Hepatic stellate cell (primary cell): ENCODE results near the gene SHB.
A peak's percentile ranks its signal among the peaks of the same experiment; 100 is the strongest.
"Not testable (repeated sequence)": the region's sequence is repeated elsewhere in the genome, so short reads cannot be mapped to it uniquely, and the experiment has no call there.

Experiments used
- DNase-seq: peaks from one replicate; pipeline ENCODE4 v3.0.0; 2011; ENCODE audit warnings: low spot score

SHB gene

GRCh38 chr9:37967014-37967760, 101.8 kb downstream of the SHB start:
- no peak for DNase-seq

- no peak for DNase-seq
Observed at GRCh38 chr9:37966412-37967013, 102.5 kb downstream of the SHB start.

GRCh38 chr9:37965676-37966345, 103.2 kb downstream of the SHB start:
- DNase-seq: not testable (repeated sequence)

GRCh38 chr9:37965116-37965515, 103.9 kb downstream of the SHB start:
- no peak for DNase-seq

GRCh38 chr9:37964740-37965081, 104.3 kb downstream of the SHB start:
- no peak for DNase-seq

- peak; percentile 91 for DNase-seq
Observed at GRCh38 chr9:37963936-37964739, 104.9 kb downstream of the SHB start.

- DNase-seq: no peak
Observed at GRCh38 chr9:37961351-37961750, 107.7 kb downstream of the SHB start.

- no peak for DNase-seq
Observed at GRCh38 chr9:37960631-37961030, 108.4 kb downstream of the SHB start.

GRCh38 chr9:37959976-37960375, 109.1 kb downstream of the SHB start:
- no peak for DNase-seq

- DNase-seq: no peak
Observed at GRCh38 chr9:37958154-37958553, 110.9 kb downstream of the SHB start.

GRCh38 chr9:37957664-37957953, 111.4 kb downstream of the SHB start:
- no peak for DNase-seq

- DNase-seq: no peak
Observed at GRCh38 chr9:37956904-37957663, 111.9 kb downstream of the SHB start.

GRCh38 chr9:37956423-37956820, 112.6 kb downstream of the SHB start:
- DNase-seq: no peak

GRCh38 chr9:37955781-37956422, 113.1 kb downstream of the SHB start:
- DNase-seq: no peak

- DNase-seq: no peak
Observed at GRCh38 chr9:37954581-37954981, 114.4 kb downstream of the SHB start.

GRCh38 chr9:37953775-37954437, 115.1 kb downstream of the SHB start:
- DNase-seq: peak; percentile 94

- DNase-seq: no peak
Observed at GRCh38 chr9:37953206-37953774, 115.7 kb downstream of the SHB start.

- peak; percentile 63 for DNase-seq
Observed at GRCh38 chr9:37952731-37953130, 116.3 kb downstream of the SHB start.

GRCh38 chr9:37951671-37952449, 117.2 kb downstream of the SHB start:
- no peak for DNase-seq

GRCh38 chr9:37950561-37950960, 118.5 kb downstream of the SHB start:
- no peak for DNase-seq
